A375 (cell line): Measurements from ENCODE around the gene CMTM8. TPM values are rescaled to one million over a fixed set of nuclear protein-coding genes. Genes with fewer than 3 reads are reported as not detected.

ENCODE experiments used
- small RNA-seq: library from RNA; depleted of rRNA; stranded (forward); fragments of <200 nt; gene quantifications from one replicate; pipeline ENCODE3, GENCODE V24; 2014
- total RNA-seq: library from RNA; depleted of rRNA; stranded (reverse); fragments of >200 nt; shearing (Covaris generic); gene quantifications from 2 replicates; pipeline ENCODE4 v1.2.3, GENCODE V29; 2014; rRNA removed

Gene CMTM8, protein sequence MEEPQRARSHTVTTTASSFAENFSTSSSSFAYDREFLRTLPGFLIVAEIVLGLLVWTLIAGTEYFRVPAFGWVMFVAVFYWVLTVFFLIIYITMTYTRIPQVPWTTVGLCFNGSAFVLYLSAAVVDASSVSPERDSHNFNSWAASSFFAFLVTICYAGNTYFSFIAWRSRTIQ
- total RNA-seq, result 2.4 and 2.7 TPM in 2 replicates

DNA sequence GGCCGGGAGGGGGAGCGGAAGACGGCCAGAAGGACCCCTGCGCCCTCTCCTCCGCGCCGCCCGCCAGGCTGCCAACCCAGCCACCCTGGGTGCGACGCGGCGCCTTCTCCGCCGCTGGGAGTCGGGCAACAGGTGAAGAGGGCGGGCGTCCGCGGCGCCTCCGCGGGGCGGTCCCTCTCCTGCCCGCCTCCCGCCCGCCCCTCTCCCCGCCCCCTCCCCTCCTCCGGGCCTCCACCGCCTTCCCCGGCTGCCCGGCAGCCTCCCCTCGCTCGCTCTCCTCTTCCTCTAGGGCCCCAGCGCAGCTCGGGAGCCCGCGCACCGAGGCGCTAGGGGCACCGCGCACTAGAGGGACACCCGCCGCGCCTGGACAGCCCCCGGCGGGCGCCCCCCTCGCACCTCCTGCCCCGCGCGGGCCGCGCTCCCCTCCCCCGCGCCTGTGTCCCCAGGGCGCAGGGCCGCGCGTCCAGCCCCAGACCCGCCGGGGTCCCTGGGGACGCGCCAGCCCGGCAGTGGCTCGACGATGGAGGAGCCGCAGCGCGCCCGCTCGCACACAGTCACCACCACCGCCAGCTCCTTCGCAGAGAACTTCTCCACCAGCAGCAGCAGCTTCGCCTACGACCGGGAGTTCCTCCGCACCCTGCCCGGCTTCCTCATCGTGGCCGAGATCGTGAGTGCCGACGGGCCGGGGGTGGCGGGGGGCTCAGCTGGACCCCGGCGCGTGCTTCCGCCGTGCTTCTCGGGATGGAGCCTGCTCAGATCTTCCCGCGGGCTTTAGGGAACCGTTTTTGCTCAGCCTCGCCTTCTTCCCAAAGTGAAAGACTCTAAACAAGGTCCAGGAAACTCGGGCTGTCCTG lies at the start of gene CMTM8:
TSS of gene CMTM8 (plus strand) at position 228 of the 854 bp plus-strand sequence. CDS start at position 521, 293 bp downstream.

DNA sequence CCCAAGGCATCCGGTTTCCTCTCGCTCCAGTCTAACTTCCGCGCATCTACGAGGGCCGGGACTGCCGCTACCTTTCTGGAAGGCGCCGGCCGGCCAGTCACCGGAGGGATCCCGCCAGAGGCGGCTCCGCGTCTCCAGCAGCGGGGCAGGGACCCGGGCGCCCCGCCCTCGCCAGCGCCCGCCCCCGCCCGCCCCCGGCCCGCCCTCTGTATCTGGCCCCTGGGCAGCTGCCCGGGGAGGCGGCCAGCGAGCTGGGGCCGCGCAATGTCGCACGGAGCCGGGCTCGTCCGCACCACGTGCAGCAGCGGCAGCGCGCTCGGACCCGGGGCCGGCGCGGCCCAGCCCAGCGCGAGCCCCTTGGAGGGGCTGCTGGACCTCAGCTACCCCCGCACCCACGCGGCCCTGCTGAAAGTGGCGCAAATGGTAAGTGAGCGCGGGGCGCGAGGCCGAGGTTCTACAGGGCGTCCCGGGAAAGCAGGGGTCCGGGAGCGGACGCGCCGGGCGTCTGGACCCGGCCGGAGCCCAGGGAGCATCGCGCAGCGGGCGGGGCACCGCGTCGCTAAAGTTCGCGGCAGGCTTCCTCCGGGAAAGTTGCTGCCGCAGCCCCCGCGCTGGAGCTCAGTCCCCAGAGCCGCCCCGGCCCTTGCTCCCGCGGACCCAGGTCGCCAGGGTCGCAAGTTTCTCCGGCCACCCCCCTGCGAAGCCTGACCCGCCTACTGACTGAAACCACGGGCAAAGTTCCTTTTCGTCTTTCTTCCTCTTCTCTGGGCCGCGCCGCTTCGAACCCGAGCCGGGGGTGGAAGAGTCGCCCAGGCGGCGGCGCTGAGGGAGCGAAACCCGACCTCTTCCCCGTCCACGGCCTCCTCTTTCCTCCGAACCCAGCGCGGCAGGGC lies 153.4 kb downstream of the CMTM8 start, which contains the start of gene CMTM7:
TSS of gene CMTM7 (plus strand) at position 211 of the 893 bp plus-strand sequence. CDS start at position 265, 54 bp downstream.

Small RNAs within 50 kb of the gene (small RNA-seq; reads per million reads assigned to genes)
- gene AC097639.2, result not detected

Other genes starting within 250 kb of the CMTM8 start
- gene GPD1L, start 132.1 kb upstream of the CMTM8 start, total RNA-seq, result 14.9 and 18.9 TPM in 2 replicates
- 106 and 147 TPM in 2 replicates for gene CMTM7, start 153.2 kb downstream of the CMTM8 start, total RNA-seq